HUES6 (cell line): ENCODE data around the gene ROBO1.

Experiments used
- H3K27ac ChIP-seq: 2 replicates; pipeline ENCODE4 v1.7.0; 2013; ENCODE audit warnings: low read depth, mild to moderate bottlenecking, low read length, inconsistent platforms
- H3K27me3 ChIP-seq: 2 replicates; pipeline ENCODE4 v1.6.1; 2013; ENCODE audit warnings: low read length; ENCODE audit not compliant: control insufficient read depth, insufficient read depth
- H3K36me3 ChIP-seq: 2 replicates; pipeline ENCODE4 v1.6.1; 2013; ENCODE audit warnings: low read length; ENCODE audit not compliant: control insufficient read depth, insufficient read depth
- H3K4me1 ChIP-seq: 2 replicates; pipeline ENCODE4 v1.6.1; 2013; ENCODE audit warnings: low read length; ENCODE audit not compliant: control insufficient read depth, insufficient read depth
- H3K4me3 ChIP-seq: 2 replicates; pipeline ENCODE4 v1.5.1; 2013; ENCODE audit warnings: low read depth, low read length
- H3K9ac ChIP-seq: one replicate; pipeline ENCODE4 v1.6.1; 2013; ENCODE audit warnings: mild to moderate bottlenecking, low read length
- H3K9me3 ChIP-seq: 2 replicates; pipeline ENCODE4 v1.6.1; 2013; ENCODE audit warnings: low read depth, low read length; ENCODE audit not compliant: control insufficient read depth, insufficient read depth

The ROBO1 gene

GRCh38 chr3:78834910-78835309 lies 932.9 kb downstream of the ROBO1 start:
- H3K4me1 ChIP-seq: no peaks in the 10 kb centered on the region
- no peaks in the 10 kb centered on the region for H3K27me3 ChIP-seq
- no peak overlapping the region for H3K4me3 ChIP-seq
- H3K9ac ChIP-seq: no peak overlapping the region
- H3K9me3 ChIP-seq: no peaks in the 10 kb centered on the region
- no peaks in the 10 kb centered on the region for H3K36me3 ChIP-seq
- no peak overlapping the region for H3K27ac ChIP-seq

- Histone ChIP-seq H3K27ac (no peak overlapping the region), H3K9me3 (no peaks in the 10 kb centered on the region), H3K4me3 (no peak overlapping the region), H3K36me3 (no peaks in the 10 kb centered on the region), H3K27me3 (no peaks in the 10 kb centered on the region), H3K4me1 (no peaks in the 10 kb centered on the region), H3K9ac (no peak overlapping the region)
Measured at GRCh38 chr3:78832785-78833204, 935.0 kb downstream of the ROBO1 start.

GRCh38 chr3:78831446-78831972 lies 936.3 kb downstream of the ROBO1 start:
- Histone ChIP-seq H3K27me3 (no peaks in the 10 kb centered on the region), H3K9me3 (no peaks in the 10 kb centered on the region), H3K4me1 (no peaks in the 10 kb centered on the region), H3K9ac (no peak overlapping the region), H3K36me3 (no peaks in the 10 kb centered on the region), H3K27ac (no peak overlapping the region), H3K4me3 (no peak overlapping the region)

DNA sequence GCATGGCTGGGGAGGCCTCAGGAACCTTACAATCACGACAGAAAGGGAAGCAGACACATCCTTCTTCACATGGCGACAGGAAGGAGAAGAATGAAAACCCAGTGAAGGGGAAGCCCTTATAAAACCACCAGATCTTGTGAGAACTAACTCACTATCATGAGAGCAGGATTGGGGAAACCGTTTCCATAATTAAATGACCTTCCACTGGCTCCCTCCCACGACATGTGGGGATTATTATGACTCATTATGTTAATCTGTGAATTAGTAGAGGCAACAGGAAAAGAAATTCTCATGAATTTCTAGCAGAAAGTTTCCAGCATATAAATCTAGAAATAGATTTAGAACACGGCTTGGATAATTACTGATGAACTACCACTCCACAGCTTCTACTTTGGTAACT lies 937.3 kb downstream of the ROBO1 start:
- Histone ChIP-seq H3K27me3 (no peaks in the 10 kb centered on the region), H3K36me3 (no peaks in the 10 kb centered on the region), H3K4me3 (no peak overlapping the region), H3K9me3 (no peaks in the 10 kb centered on the region), H3K4me1 (no peaks in the 10 kb centered on the region), H3K27ac (no peak overlapping the region), H3K9ac (no peak overlapping the region)

DNA sequence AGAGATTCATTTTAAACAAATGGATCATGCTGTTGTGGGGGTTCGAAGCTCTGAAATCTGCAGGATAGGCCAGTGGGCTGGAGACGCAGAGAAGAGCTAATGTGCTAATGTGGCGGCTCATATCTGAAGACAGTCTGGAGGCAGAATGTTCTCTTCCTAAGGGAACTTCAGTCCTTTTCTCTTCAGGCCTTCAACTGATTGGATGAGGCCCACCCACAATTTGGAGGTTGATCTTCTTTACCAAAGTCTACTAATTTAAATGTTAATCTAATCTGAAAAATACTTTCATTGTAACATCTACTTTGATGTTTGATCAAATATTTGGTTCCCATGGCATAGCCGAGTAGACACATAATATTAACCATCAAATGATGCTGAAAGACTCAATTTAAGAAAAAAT lies 940.2 kb downstream of the ROBO1 start:
- Histone ChIP-seq H3K4me1 (no peaks in the 10 kb centered on the region), H3K27ac (no peak overlapping the region), H3K36me3 (no peaks in the 10 kb centered on the region), H3K9me3 (no peaks in the 10 kb centered on the region), H3K9ac (no peak overlapping the region), H3K27me3 (no peaks in the 10 kb centered on the region), H3K4me3 (no peak overlapping the region)

- Histone ChIP-seq H3K9me3 (no peaks in the 10 kb centered on the region), H3K27ac (no peak overlapping the region), H3K27me3 (no peaks in the 10 kb centered on the region), H3K4me3 (no peak overlapping the region), H3K9ac (no peak overlapping the region), H3K4me1 (no peaks in the 10 kb centered on the region), H3K36me3 (no peaks in the 10 kb centered on the region)
Measured at GRCh38 chr3:78825858-78826215, 942.0 kb downstream of the ROBO1 start.

- H3K4me3 ChIP-seq: no peak overlapping the region
- no peaks in the 10 kb centered on the region for H3K36me3 ChIP-seq
- H3K9ac ChIP-seq: no peak overlapping the region
- H3K9me3 ChIP-seq: no peaks in the 10 kb centered on the region
- no peaks in the 10 kb centered on the region for H3K4me1 ChIP-seq
- H3K27ac ChIP-seq: no peak overlapping the region
- no peaks in the 10 kb centered on the region for H3K27me3 ChIP-seq
Measured at GRCh38 chr3:78825118-78825857, 942.5 kb downstream of the ROBO1 start.

DNA sequence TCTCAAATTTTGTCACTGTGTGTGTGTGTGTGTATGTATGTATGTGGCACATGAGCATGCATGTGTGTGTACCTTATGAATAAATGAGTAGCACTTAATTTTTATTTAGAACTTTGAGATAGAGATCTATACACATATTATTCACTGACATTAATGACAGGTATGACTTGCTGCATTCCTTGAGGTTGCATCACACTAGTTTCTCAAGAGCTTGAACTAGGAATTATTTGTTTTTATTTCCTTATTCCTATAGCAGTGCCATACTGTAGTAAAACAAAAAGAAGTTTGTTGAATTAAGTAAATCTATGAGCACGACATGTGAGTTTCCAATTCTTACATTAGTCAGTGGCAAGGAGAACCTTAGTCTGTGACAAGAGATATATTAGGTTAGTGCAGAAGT lies 943.9 kb downstream of the ROBO1 start:
- H3K9me3 ChIP-seq: peaks cover 2% of the 10 kb centered on the region; the same call in 1 of the 2 replicates
- H3K27ac ChIP-seq: no peak overlapping the region
- no peaks in the 10 kb centered on the region for H3K4me1 ChIP-seq
- no peaks in the 10 kb centered on the region for H3K27me3 ChIP-seq
- H3K36me3 ChIP-seq: no peaks in the 10 kb centered on the region
- H3K9ac ChIP-seq: no peak overlapping the region
- no peak overlapping the region for H3K4me3 ChIP-seq

GRCh38 chr3:78823434-78823833 lies 944.4 kb downstream of the ROBO1 start:
- no peaks in the 10 kb centered on the region for H3K27me3 ChIP-seq
- no peaks in the 10 kb centered on the region for H3K36me3 ChIP-seq
- no peaks in the 10 kb centered on the region for H3K4me1 ChIP-seq
- H3K27ac ChIP-seq: no peak overlapping the region
- H3K9me3 ChIP-seq: peaks cover 4% of the 10 kb centered on the region; the same call in 1 of the 2 replicates
- H3K4me3 ChIP-seq: no peak overlapping the region
- no peak overlapping the region for H3K9ac ChIP-seq

DNA sequence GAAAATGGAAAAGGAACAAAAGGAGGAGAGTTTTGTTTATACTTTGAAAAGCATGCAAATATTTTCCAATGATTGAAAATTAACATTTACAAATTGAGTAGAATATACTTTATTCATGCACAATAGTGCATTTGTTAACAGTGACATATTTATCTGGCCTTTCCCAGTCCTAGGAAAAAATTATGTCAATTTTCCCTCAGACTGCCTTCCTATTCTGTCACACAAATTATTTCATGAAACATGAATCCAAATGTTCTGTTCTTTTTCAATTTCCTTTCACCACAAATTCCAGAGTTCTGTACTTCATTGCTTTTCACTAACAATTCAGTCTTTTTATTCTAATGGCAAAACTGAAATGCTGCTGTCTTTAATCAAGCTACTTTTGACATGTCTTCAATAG lies 945.1 kb downstream of the ROBO1 start:
- Histone ChIP-seq H3K4me1 (no peaks in the 10 kb centered on the region), H3K9me3 (peaks cover 4% of the 10 kb centered on the region; the same call in 1 of the 2 replicates), H3K9ac (no peak overlapping the region), H3K36me3 (no peaks in the 10 kb centered on the region), H3K27ac (no peak overlapping the region), H3K27me3 (no peaks in the 10 kb centered on the region), H3K4me3 (no peak overlapping the region)

GRCh38 chr3:78820542-78820941 lies 947.3 kb downstream of the ROBO1 start:
- Histone ChIP-seq H3K27ac (no peak overlapping the region), H3K36me3 (no peaks in the 10 kb centered on the region), H3K27me3 (no peaks in the 10 kb centered on the region), H3K4me3 (no peak overlapping the region), H3K9me3 (peaks cover 4% of the 10 kb centered on the region; the same call in 1 of the 2 replicates), H3K4me1 (no peaks in the 10 kb centered on the region), H3K9ac (no peak overlapping the region)
